ENCODE measurements around the gene MMRN1. TPM values are rescaled to one million over a fixed set of nuclear protein-coding genes. Genes with fewer than 3 reads are reported as not detected.

MMRN1 gene
- total and polyA plus RNA-seq, 2 experiments from 2014 or later: not detected

DNA sequence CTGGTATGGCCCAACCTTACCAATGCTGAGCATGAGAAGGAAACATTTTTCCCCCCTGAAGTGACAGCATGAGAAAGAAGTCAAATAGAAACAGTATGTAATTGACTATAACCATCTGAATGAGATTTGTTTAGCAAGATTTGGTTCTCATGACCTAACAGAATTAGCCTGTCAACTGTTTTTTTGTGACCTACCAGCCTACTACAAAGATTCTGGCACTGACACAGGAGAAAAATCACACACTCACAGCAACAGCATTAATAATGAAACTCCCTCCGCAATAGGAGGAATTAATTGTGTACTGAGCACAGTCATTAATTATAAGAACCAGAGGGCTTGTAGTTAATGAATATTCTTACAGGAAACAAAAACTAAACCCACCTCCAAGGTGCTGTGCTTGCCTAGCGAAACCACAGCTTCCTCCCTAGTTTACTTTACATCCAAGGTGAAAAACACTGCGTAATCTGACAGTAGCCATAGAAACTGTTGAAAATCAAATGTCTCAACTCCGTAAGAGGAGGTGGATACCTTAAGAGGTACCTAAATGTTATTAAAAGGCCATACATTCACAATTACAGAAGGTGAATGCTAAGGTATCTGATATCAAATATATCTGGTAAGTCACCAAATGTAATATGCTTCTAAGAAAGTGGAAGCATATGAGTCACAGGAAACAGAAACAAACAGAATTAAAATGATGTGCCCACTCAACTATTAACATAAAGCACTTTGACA, 34.9 kb downstream of the MMRN1 start:
- Mint-ChIP-seq H3K9me3 (peaks cover 3% of the 10 kb centered on the region; the same call in 1 of the 3 replicates), H3K27ac (no peak overlapping the region), H3K4me3 (no peak overlapping the region), H3K27me3 (ENCODE audit: insufficient read depth, low read depth, poor library complexity) (no peaks in the 10 kb centered on the region), H3K4me1 (peaks cover 13% of the 10 kb centered on the region), H3K36me3 (ENCODE audit: low read depth) (0 out of 3 replicates have a peak, but pooled peaks cover 2% of the 10 kb centered on the region)
- no peaks in the 10 kb centered on the region for H3K27me3 ChIP-seq (ENCODE audit: insufficient read depth)
- no peak overlapping the region for H3K4me2 ChIP-seq
- H4K20me1 ChIP-seq (replicated peaks; ENCODE audit: insufficient read depth): no peaks in the 10 kb centered on the region
- H3K36me3 ChIP-seq (ENCODE audit: insufficient read depth): no peaks in the 10 kb centered on the region
- DNase-seq (ENCODE audit: low spot score): no peak
- H3K4me1 ChIP-seq (ENCODE audit: insufficient read depth): no peaks in the 10 kb centered on the region
- no peak for ATAC-seq
- H3K79me2 ChIP-seq (replicated peaks; ENCODE audit: insufficient read depth): no peaks in the 10 kb centered on the region
- H3K27ac ChIP-seq (ENCODE audit: low read depth): no peak overlapping the region
- no peak overlapping the region for H3K4me3 ChIP-seq
- H2AFZ ChIP-seq: no peak overlapping the region
- H3K9me2 ChIP-seq (ENCODE audit: insufficient read depth): no peaks in the 10 kb centered on the region
- H3F3A ChIP-seq (replicated peaks; ENCODE audit: low read depth): no peaks in the 10 kb centered on the region
- TF ChIP-seq EZH2phosphoT487 (IDR thresholded peaks at IDR 0.05; ENCODE audit: unreplicated experiment): no peak
- no peak for TF ChIP-seq ZNF114 (CRISPR knock-in tag; IDR thresholded peaks at IDR 0.05)
- TF ChIP-seq, protein P1, sequence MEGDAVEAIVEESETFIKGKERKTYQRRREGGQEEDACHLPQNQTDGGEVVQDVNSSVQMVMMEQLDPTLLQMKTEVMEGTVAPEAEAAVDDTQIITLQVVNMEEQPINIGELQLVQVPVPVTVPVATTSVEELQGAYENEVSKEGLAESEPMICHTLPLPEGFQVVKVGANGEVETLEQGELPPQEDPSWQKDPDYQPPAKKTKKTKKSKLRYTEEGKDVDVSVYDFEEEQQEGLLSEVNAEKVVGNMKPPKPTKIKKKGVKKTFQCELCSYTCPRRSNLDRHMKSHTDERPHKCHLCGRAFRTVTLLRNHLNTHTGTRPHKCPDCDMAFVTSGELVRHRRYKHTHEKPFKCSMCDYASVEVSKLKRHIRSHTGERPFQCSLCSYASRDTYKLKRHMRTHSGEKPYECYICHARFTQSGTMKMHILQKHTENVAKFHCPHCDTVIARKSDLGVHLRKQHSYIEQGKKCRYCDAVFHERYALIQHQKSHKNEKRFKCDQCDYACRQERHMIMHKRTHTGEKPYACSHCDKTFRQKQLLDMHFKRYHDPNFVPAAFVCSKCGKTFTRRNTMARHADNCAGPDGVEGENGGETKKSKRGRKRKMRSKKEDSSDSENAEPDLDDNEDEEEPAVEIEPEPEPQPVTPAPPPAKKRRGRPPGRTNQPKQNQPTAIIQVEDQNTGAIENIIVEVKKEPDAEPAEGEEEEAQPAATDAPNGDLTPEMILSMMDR (conservative IDR thresholded peaks at IDR 0.05; ENCODE audit: low read depth in 2 of 2): no peak
- TF ChIP-seq ZNF331 (CRISPR knock-in tag; IDR thresholded peaks at IDR 0.05; ENCODE audit: low read depth): no peak
- no peak for TF ChIP-seq EZH2 (IDR thresholded peaks at IDR 0.05; ENCODE audit: low read depth, unreplicated experiment)
- TF ChIP-seq JUNB (IDR thresholded peaks at IDR 0.05; ENCODE audit: unreplicated experiment): no peak

DNA sequence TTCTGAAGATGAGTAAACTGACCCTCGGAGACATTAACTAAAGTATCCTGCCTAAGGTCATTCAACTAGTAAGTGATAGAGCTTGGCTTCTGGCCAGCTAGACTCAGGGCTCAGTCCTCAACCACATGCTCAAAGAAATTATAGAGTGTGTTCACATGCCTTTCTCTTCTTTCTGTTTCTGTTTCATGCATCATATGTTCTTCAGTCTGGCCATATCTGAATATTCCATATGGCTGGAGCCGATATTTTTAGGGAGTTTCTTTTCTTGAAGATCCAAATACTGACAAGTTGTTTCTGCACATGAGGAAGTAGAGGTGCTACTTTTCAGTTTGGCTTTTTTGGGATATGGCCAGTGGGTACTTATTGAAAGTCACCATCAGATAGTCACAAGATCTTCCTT, 44.9 kb downstream of the MMRN1 start:
- no peaks in the 10 kb centered on the region for H3K9me3 Mint-ChIP-seq
- Histone ChIP-seq H3F3A (replicated peaks; ENCODE audit: low read depth) (no peaks in the 10 kb centered on the region), H3K27me3 (ENCODE audit: insufficient read depth) (no peaks in the 10 kb centered on the region), H2AFZ (no peak overlapping the region), H3K4me3 (no peak overlapping the region), H3K4me1 (ENCODE audit: insufficient read depth) (no peaks in the 10 kb centered on the region), H3K36me3 (ENCODE audit: insufficient read depth) (no peaks in the 10 kb centered on the region), H3K79me2 (replicated peaks; ENCODE audit: insufficient read depth) (no peaks in the 10 kb centered on the region), H3K9me2 (ENCODE audit: insufficient read depth) (no peaks in the 10 kb centered on the region), H4K20me1 (replicated peaks; ENCODE audit: insufficient read depth) (no peaks in the 10 kb centered on the region), H3K27ac (ENCODE audit: low read depth) (no peak overlapping the region), H3K4me2 (no peak overlapping the region)
- no peak overlapping the region for H3K27ac Mint-ChIP-seq
- no peak overlapping the region for H3K4me3 Mint-ChIP-seq
- peaks cover 2% of the 10 kb centered on the region for H3K27me3 Mint-ChIP-seq (ENCODE audit: insufficient read depth, low read depth, poor library complexity)
- no peaks in the 10 kb centered on the region for H3K36me3 Mint-ChIP-seq (ENCODE audit: low read depth)
- no peak for DNase-seq (ENCODE audit: low spot score)
- ATAC-seq: no peak
- no peaks in the 10 kb centered on the region for H3K4me1 Mint-ChIP-seq
- TF ChIP-seq EZH2 (IDR thresholded peaks at IDR 0.05; ENCODE audit: low read depth, unreplicated experiment) (no peak), ZNF114 (CRISPR knock-in tag; IDR thresholded peaks at IDR 0.05) (no peak), EZH2phosphoT487 (IDR thresholded peaks at IDR 0.05; ENCODE audit: unreplicated experiment) (no peak), POLR2AphosphoS5 (IDR thresholded peaks at IDR 0.05; ENCODE audit: low read depth) (no peak), JUNB (IDR thresholded peaks at IDR 0.05; ENCODE audit: unreplicated experiment) (no peak), ZNF331 (CRISPR knock-in tag; IDR thresholded peaks at IDR 0.05; ENCODE audit: low read depth) (no peak)
- TF ChIP-seq, protein P2, sequence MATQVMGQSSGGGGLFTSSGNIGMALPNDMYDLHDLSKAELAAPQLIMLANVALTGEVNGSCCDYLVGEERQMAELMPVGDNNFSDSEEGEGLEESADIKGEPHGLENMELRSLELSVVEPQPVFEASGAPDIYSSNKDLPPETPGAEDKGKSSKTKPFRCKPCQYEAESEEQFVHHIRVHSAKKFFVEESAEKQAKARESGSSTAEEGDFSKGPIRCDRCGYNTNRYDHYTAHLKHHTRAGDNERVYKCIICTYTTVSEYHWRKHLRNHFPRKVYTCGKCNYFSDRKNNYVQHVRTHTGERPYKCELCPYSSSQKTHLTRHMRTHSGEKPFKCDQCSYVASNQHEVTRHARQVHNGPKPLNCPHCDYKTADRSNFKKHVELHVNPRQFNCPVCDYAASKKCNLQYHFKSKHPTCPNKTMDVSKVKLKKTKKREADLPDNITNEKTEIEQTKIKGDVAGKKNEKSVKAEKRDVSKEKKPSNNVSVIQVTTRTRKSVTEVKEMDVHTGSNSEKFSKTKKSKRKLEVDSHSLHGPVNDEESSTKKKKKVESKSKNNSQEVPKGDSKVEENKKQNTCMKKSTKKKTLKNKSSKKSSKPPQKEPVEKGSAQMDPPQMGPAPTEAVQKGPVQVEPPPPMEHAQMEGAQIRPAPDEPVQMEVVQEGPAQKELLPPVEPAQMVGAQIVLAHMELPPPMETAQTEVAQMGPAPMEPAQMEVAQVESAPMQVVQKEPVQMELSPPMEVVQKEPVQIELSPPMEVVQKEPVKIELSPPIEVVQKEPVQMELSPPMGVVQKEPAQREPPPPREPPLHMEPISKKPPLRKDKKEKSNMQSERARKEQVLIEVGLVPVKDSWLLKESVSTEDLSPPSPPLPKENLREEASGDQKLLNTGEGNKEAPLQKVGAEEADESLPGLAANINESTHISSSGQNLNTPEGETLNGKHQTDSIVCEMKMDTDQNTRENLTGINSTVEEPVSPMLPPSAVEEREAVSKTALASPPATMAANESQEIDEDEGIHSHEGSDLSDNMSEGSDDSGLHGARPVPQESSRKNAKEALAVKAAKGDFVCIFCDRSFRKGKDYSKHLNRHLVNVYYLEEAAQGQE (IDR thresholded peaks at IDR 0.05; ENCODE audit: unreplicated experiment): no peak
- TF ChIP-seq, protein P3, sequence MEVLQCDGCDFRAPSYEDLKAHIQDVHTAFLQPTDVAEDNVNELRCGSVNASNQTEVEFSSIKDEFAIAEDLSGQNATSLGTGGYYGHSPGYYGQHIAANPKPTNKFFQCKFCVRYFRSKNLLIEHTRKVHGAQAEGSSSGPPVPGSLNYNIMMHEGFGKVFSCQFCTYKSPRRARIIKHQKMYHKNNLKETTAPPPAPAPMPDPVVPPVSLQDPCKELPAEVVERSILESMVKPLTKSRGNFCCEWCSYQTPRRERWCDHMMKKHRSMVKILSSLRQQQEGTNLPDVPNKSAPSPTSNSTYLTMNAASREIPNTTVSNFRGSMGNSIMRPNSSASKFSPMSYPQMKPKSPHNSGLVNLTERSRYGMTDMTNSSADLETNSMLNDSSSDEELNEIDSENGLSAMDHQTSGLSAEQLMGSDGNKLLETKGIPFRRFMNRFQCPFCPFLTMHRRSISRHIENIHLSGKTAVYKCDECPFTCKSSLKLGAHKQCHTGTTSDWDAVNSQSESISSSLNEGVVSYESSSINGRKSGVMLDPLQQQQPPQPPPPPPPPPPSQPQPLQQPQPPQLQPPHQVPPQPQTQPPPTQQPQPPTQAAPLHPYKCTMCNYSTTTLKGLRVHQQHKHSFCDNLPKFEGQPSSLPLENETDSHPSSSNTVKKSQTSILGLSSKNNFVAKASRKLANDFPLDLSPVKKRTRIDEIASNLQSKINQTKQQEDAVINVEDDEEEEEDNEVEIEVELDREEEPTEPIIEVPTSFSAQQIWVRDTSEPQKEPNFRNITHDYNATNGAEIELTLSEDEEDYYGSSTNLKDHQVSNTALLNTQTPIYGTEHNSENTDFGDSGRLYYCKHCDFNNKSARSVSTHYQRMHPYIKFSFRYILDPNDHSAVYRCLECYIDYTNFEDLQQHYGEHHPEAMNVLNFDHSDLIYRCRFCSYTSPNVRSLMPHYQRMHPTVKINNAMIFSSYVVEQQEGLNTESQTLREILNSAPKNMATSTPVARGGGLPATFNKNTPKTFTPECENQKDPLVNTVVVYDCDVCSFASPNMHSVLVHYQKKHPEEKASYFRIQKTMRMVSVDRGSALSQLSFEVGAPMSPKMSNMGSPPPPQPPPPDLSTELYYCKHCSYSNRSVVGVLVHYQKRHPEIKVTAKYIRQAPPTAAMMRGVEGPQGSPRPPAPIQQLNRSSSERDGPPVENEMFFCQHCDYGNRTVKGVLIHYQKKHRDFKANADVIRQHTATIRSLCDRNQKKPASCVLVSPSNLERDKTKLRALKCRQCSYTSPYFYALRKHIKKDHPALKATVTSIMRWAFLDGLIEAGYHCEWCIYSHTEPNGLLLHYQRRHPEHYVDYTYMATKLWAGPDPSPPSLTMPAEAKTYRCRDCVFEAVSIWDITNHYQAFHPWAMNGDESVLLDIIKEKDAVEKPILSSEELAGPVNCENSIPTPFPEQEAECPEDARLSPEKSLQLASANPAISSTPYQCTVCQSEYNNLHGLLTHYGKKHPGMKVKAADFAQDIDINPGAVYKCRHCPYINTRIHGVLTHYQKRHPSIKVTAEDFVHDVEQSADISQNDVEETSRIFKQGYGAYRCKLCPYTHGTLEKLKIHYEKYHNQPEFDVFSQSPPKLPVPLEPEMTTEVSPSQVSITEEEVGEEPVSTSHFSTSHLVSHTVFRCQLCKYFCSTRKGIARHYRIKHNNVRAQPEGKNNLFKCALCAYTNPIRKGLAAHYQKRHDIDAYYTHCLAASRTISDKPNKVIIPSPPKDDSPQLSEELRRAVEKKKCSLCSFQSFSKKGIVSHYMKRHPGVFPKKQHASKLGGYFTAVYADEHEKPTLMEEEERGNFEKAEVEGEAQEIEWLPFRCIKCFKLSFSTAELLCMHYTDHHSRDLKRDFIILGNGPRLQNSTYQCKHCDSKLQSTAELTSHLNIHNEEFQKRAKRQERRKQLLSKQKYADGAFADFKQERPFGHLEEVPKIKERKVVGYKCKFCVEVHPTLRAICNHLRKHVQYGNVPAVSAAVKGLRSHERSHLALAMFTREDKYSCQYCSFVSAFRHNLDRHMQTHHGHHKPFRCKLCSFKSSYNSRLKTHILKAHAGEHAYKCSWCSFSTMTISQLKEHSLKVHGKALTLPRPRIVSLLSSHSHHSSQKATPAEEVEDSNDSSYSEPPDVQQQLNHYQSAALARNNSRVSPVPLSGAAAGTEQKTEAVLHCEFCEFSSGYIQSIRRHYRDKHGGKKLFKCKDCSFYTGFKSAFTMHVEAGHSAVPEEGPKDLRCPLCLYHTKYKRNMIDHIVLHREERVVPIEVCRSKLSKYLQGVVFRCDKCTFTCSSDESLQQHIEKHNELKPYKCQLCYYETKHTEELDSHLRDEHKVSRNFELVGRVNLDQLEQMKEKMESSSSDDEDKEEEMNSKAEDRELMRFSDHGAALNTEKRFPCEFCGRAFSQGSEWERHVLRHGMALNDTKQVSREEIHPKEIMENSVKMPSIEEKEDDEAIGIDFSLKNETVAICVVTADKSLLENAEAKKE (CRISPR knock-in tag; IDR thresholded peaks at IDR 0.05): no peak

Measured in GM23338 (cell line).